Adipose tissue (tissue), 3 donors: ENCODE measurements around the gene CARD19. TPM values are rescaled to one million over a fixed set of nuclear protein-coding genes. Genes with fewer than 3 reads are reported as not detected.
A peak's percentile ranks its signal among the peaks of the same experiment; 100 is the strongest.
"Not testable (repeated sequence)": the region's sequence is repeated elsewhere in the genome, so short reads cannot be mapped to it uniquely, and the experiment has no call there.

Experiments used
- H3K27ac ChIP-seq: one replicate; pipeline ENCODE4 v1.5.1; 2013; ENCODE audit warnings: low read depth, low read length
- WGBS, 3 donors: extraction: QIAGEN DNeasy Blood & Tissue Kit; methylation state at CpG; one replicate each; pipeline ENCODE4 v1.1.7; 2013; 5-methylcytosine and 5-hydroxymethylcytosine counted together
- polyA plus RNA-seq, 3 donors: library from polyadenylated mRNA; stranded (reverse); fragments of 200-250 nt; gene quantifications; one replicate each; pipeline ENCODE4 v1.2.3, GENCODE V29; 2013
- donor health status: healthy with polysubstance abuse.
- donor health status: Bipolar disorder and iron deficiency.
- donor health status: healthy.

Gene CARD19
- polyA plus RNA-seq, 3 donors, result 12.5 to 43.7 (median 26.3) TPM

DNA sequence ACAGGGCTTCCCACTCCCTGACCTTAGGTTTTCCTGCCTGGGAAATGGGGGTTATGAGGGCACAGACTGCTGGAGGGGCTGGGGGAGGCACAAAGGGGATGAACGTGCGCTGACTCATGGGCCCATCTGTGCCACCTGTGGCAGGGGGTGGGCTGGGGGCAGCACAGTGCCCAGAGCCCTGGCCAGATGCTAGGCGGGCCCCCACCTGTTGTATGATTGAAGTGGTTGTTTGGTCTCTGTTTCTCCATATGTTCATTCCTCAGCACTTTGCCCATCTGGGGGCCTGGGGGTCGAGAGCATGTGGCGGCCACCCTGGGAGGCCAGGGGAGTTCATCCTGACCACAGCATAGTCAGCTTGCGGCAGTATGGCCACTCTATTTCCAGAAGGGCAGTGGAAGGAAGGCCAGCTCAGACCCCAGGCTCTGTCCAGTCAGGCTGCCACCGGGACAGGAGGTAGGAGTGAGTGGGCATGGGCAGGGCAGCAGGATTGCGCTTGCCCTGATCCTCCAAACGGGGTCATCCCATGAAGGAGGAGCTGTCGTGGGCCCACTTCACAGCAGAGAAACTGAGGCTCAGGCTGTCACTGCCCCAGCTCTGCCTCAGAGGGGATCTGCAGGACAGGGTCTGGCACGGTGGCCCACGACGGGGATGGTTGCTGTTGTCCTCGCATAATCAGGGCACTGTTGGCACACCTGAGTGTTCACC is 38.9 kb downstream of the CARD19 start:
- 76% methylated on average over 14 of the region's 14 CpGs for WGBS, 3 donors

GRCh38 chr9:93136011-93136440 is 40.0 kb downstream of the CARD19 start:
- WGBS, 3 donors, result 26 to 50% (median 43%) methylated on average over 11 of the region's 11 CpGs
- no peak overlapping the region for H3K27ac ChIP-seq

More for the DNA sequence above, 38.9 kb downstream of the CARD19 start:
- H3K27ac ChIP-seq, result peak overlapping the region; percentile 28

DNA sequence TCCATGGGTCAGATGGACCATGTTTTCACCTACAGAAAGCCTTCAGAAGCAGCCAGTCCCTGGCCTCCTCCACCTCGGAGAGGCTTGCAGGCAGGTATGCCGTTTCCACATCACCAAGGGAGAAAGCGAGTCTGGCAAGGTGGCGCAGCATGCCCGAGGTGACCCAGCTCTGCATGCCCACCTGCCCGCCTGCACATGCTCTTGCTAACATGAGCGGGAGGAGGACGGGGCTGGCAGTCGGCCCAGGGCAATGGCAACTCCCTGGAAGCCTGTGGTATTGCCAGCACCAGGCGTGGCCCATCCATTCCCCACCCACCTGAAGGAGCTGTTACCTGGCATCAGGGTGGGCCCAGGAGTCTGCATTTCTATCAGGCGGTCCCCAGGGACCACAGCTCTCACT is 41.3 kb downstream of the CARD19 start:
- 88 to 93% (median 89%) methylated on average over 11 of the region's 11 CpGs for WGBS, 3 donors

DNA sequence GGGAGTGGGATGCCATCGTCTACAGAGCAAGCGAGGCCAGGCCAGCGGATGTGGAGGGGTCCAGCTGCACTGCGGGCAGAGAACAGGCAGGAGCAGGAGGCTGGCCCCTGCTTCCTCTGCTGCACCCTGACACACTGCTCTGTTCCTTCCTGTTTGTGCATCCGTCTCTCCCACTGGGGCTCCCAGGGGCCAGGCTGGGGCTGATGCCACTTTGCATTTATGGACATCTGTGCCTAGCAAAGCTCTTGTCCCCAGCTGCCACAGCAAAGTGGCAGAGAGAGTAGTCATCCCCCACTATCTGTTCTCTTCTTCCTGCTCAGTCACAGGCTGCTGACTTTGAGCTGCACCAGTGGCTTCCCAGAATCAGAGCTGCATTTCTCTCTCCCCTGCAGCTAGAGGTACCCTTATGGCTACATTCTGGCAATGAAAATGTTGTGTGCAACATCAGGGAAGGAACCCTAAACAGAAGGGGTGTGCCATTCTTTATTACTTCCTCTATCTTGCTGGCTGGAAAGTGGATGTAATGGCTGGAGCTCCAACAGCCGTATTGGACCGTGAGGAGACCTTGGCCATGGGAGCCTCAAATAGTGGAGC is 42.3 kb downstream of the CARD19 start:
- no peak overlapping the region for H3K27ac ChIP-seq
- 67 to 79% (median 76%) methylated on average over 6 to 7 of the region's 7 CpGs for WGBS, 3 donors

More for the DNA sequence above, 41.3 kb downstream of the CARD19 start:
- H3K27ac ChIP-seq, result no peak overlapping the region

GRCh38 chr9:93139365-93140182 is 43.6 kb downstream of the CARD19 start:
- 86 to 92% (median 87%) methylated on average over 16 of the region's 16 CpGs for WGBS, 3 donors
- H3K27ac ChIP-seq, result no peak overlapping the region

- no peak overlapping the region for H3K27ac ChIP-seq
- WGBS, 3 donors, result 67 to 83% (median 72%) methylated on average over 8 of the region's 8 CpGs
Observed at GRCh38 chr9:93141771-93142483, 45.9 kb downstream of the CARD19 start.

GRCh38 chr9:93143830-93144530 is 48.0 kb downstream of the CARD19 start:
- H3K27ac ChIP-seq, result no peak overlapping the region
- 34 to 43% (median 38%) methylated on average over 15 of the region's 15 CpGs for whole genome bisulfite sequencing, 3 donors

GRCh38 chr9:93146696-93147095 is 50.7 kb downstream of the CARD19 start:
- not testable (repeated sequence) for H3K27ac ChIP-seq
- 82 to 89% (median 84%) methylated on average over 6 of the region's 6 CpGs for WGBS, 3 donors

GRCh38 chr9:93147632-93148031 is 51.6 kb downstream of the CARD19 start:
- no peak overlapping the region for H3K27ac ChIP-seq
- 55 to 79% (median 72%) methylated on average over 2 of the region's 2 CpGs for WGBS, 3 donors

- 90 to 96% (median 92%) methylated on average over 2 of the region's 2 CpGs for WGBS, 3 donors
- H3K27ac ChIP-seq, result no peak overlapping the region
Observed at GRCh38 chr9:93148721-93149120, 52.7 kb downstream of the CARD19 start.

GRCh38 chr9:93149361-93149760 is 53.3 kb downstream of the CARD19 start:
- 27 to 52% (median 33%) methylated on average over 1 of the region's 1 CpG for WGBS, 3 donors
- H3K27ac ChIP-seq, result no peak overlapping the region

- no peak overlapping the region for H3K27ac ChIP-seq
- 87 to 94% (median 90%) methylated on average over 10 of the region's 10 CpGs for WGBS, 3 donors
Observed at GRCh38 chr9:93151097-93151784, 55.2 kb downstream of the CARD19 start.

- WGBS, 3 donors, result 76 to 82% (median 82%) methylated on average over 14 of the region's 14 CpGs
Observed at GRCh38 chr9:93154293-93154903, 58.4 kb downstream of the CARD19 start.

GRCh38 chr9:93155716-93156474 is 59.9 kb downstream of the CARD19 start:
- WGBS, 3 donors, result 90 to 94% (median 92%) methylated on average over 16 of the region's 16 CpGs
- no peak overlapping the region for H3K27ac ChIP-seq

More at GRCh38 chr9:93154293-93154903, 58.4 kb downstream of the CARD19 start:
- H3K27ac ChIP-seq, result no peak overlapping the region

DNA sequence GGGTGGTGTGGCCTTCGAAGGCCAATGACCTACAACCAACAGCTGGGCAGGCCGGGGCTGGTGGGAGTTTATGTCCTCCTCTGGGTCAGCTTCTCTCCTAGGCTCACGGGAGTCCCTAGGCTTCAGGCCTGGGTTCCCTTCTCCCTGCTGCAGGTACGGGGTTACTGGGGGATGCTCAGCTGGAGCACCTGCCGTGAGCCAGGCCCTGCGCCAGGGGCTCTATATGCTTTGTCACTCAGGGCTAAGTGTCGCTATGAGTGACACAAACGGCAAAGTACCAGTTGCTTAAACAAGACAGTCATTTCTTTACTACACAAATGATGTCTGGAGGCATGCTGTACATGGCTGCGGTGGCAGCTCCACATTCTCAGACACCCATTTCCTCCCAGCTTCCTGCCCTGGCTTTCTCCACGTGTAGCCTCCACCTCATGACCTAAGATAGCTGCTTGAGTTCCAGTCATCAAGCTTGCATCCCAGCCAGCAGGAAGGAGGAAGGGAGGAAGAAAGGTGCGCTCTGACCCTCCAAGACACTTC is 60.5 kb downstream of the CARD19 start:
- 79 to 94% (median 85%) methylated on average over 11 of the region's 11 CpGs for WGBS, 3 donors
- no peak overlapping the region for H3K27ac ChIP-seq
